OCI-LY7 (cell line): ENCODE data around the gene TDRD12.

Experiments used
- CTCF ChIP-seq: fragments of 200-600 bp; sonication (generic); conservative IDR thresholded peaks from 2 replicates; pipeline ENCODE4 v1.5.1; 2014; ENCODE audit warnings: mild to moderate bottlenecking, antibody characterized with exemption, low read length, moderate library complexity, mixed read lengths
- EZH2phosphoT487 ChIP-seq: fragments of 200-600 bp; sonication (generic); IDR thresholded peaks from 2 replicates; pipeline ENCODE4 v1.6.1; 2018; ENCODE audit warnings: low read depth, borderline replicate concordance, mild to moderate bottlenecking, mixed run types, antibody characterized with exemption, low read length, moderate library complexity, mixed read lengths

DNA sequence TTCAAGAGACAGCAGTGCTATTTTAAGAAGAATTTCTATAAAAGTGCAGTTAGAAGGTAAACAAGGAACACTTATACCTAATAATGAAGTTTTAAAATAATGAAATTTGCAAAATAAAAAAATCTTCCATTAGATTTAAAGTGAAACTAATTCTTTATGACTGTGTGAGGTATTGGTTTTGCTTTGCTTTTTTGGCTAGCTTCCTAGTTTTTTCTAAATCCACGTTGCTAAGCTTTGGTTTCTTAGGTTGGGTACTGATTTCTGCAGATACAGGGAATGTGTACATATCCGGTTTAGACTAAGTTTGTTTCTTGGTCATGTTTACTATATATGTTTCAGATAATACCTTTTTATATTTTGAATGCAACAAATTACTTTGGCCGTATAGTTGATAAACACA, 90.2 kb downstream of the TDRD12 start:
- TF ChIP-seq CTCF (no peak), EZH2phosphoT487 (no peak)
